GM21526 (cell line): ENCODE measurements around the gene CLNS1A.
"Not testable (repeated sequence)": the region's sequence is repeated elsewhere in the genome, so short reads cannot be mapped to it uniquely, and the experiment has no call there.

Source experiments
- ATAC-seq: cut with Tn5 transposase; IDR thresholded peaks from one replicate; pipeline ENCODE4 v1.9.1; 2021; ENCODE audit warnings: moderate library complexity; ENCODE audit not compliant: unreplicated experiment, low FRiP score

The CLNS1A gene

GRCh38 chr11:77630157-77630710, 7.4 kb downstream of the CLNS1A start:
- no peak for ATAC-seq

- ATAC-seq, result no peak
These were observed 17.9 kb downstream of the CLNS1A start for GRCh38 chr11:77619576-77620198.

- no peak for ATAC-seq
These were observed 19.7 kb downstream of the CLNS1A start for GRCh38 chr11:77617892-77618291.

GRCh38 chr11:77611921-77612320, 25.7 kb downstream of the CLNS1A start:
- no peak for ATAC-seq

GRCh38 chr11:77609234-77609633, 28.4 kb downstream of the CLNS1A start:
- ATAC-seq, result no peak

GRCh38 chr11:77604281-77604680, 33.3 kb downstream of the CLNS1A start:
- ATAC-seq, result no peak

- no peak for ATAC-seq
These were observed 35.1 kb downstream of the CLNS1A start for GRCh38 chr11:77602381-77603088.

- ATAC-seq, result no peak
These were observed 39.4 kb downstream of the CLNS1A start for GRCh38 chr11:77598195-77598594.

- ATAC-seq, result no peak
These were observed 41.0 kb downstream of the CLNS1A start for GRCh38 chr11:77596626-77597025.

- no peak for ATAC-seq
These were observed 43.7 kb downstream of the CLNS1A start for GRCh38 chr11:77593883-77594282.

- ATAC-seq, result no peak
These were observed 44.9 kb downstream of the CLNS1A start for GRCh38 chr11:77592727-77593126.

- ATAC-seq, result peak; percentile 21
These were observed 47.3 kb downstream of the CLNS1A start for GRCh38 chr11:77590194-77590782.

- peak; percentile 87 for ATAC-seq
These were observed 47.9 kb downstream of the CLNS1A start, which contains the start of gene AQP11 for GRCh38 chr11:77589521-77590193. Gene AQP11 (plus strand): TSS chr11:77589953. CDS start chr11:77589993, 40 bp downstream.

GRCh38 chr11:77589181-77589520, 48.4 kb downstream of the CLNS1A start:
- ATAC-seq, result peak; percentile 30

- no peak for ATAC-seq
These were observed 56.8 kb downstream of the CLNS1A start for GRCh38 chr11:77580712-77581337.

GRCh38 chr11:77575428-77575827, 62.2 kb downstream of the CLNS1A start:
- ATAC-seq, result not testable (repeated sequence)

GRCh38 chr11:77570896-77571295, 66.7 kb downstream of the CLNS1A start:
- ATAC-seq, result not testable (repeated sequence)

- no peak for ATAC-seq
These were observed 67.9 kb downstream of the CLNS1A start for GRCh38 chr11:77569676-77570070.

- ATAC-seq, result no peak
These were observed 68.5 kb downstream of the CLNS1A start for GRCh38 chr11:77568916-77569675.

- no peak for ATAC-seq
These were observed 69.3 kb downstream of the CLNS1A start for GRCh38 chr11:77568306-77568705.
